Endothelial cell of umbilical vein (primary cell): ENCODE measurements around the gene ERGIC1. TPM values are rescaled to one million over a fixed set of nuclear protein-coding genes. Genes with fewer than 3 reads are reported as not detected.

Experiments used
- BruUV-seq: library from RNA; stranded (reverse); fragments of 400-500 nt; replicated peaks from 2 replicates; lab custom pipeline; 2021; lab: Mats Ljungman, UMichigan
- CTCF ChIA-PET: fragments of 300-600, 350-600 bp; sonication (Branson Sonifier 250); formaldehyde crosslinking; loops from one replicate; lab custom pipeline; 2021; ENCODE audit warnings: antibody characterized with exemption, inconsistent platforms; lab: Charles Lee
- POLR2A ChIA-PET: fragments of 300-600, 350-600 bp; sonication (Branson Sonifier 250); formaldehyde crosslinking; loops from one replicate; lab custom pipeline; 2021; ENCODE audit warnings: antibody characterized with exemption, inconsistent platforms; lab: Charles Lee
- DNase-seq: peaks from one replicate; pipeline ENCODE4 v3.0.0-alpha.2; 2011; ENCODE audit warnings: low read depth, low spot score
- FAIRE-seq: peaks from 2 replicates; lab custom pipeline; 2011; peaks lifted over from hg19 to GRCh38; lab: Jason Lieb, UNC
- H2AFZ ChIP-seq: 2 replicates; pipeline ENCODE4 v1.6.0; 2012; ENCODE audit warnings: low read depth, low read length, control low read depth, inconsistent platforms
- H3K27ac ChIP-seq: 2 replicates; pipeline ENCODE4 v1.5.1; 2011; ENCODE audit warnings: low read depth, mild to moderate bottlenecking, control low read depth, low read length, moderate library complexity; ENCODE audit not compliant: insufficient read depth
- H3K27me3 ChIP-seq, 2 experiments: 2 replicates each; pipeline versions ENCODE4 v1.6.0 to v1.6.1; 2011; ENCODE audit warnings: low read length in 2 of 2, mixed read lengths in 1 of 2; ENCODE audit not compliant: control insufficient read depth in 2 of 2, insufficient read depth in 2 of 2
- H3K36me3 ChIP-seq, 2 experiments: 2 replicates in 1 of 2; 3 replicates in 1 of 2; pipeline ENCODE4 v1.5.1; 2011; ENCODE audit warnings: low read length in 2 of 2, mild to moderate bottlenecking in 1 of 2, moderate library complexity in 1 of 2; ENCODE audit not compliant: control insufficient read depth in 2 of 2, insufficient read depth in 2 of 2; ENCODE audit errors: extremely low read depth in 1 of 2
- H3K4me1 ChIP-seq: 3 replicates; pipeline ENCODE4 v1.5.1; 2011; ENCODE audit warnings: mild to moderate bottlenecking, low read length; ENCODE audit not compliant: control insufficient read depth, insufficient read depth; ENCODE audit errors: extremely low read depth
- H3K4me2 ChIP-seq: 2 replicates; pipeline ENCODE4 v1.6.1; 2011; ENCODE audit warnings: low read length, control low read depth, mixed read lengths; ENCODE audit not compliant: insufficient read depth
- H3K4me3 ChIP-seq, 3 experiments: fragments of 200-600 bp in 1 of 3; sonication (generic), shearing (Covaris generic) in 1 of 3; replicated peaks in 1 of 3; 2 replicates each; pipeline ENCODE4 v1.5.1; 2011 to 2016; ENCODE audit warnings: control low read depth in 3 of 3, low read length in 3 of 3, mild to moderate bottlenecking in 2 of 3, inconsistent platforms in 1 of 3, low read depth in 1 of 3, moderate library complexity in 1 of 3; ENCODE audit not compliant: insufficient read depth in 1 of 3
- H3K79me2 ChIP-seq: 2 replicates; pipeline ENCODE4 v1.6.0; 2012; ENCODE audit warnings: low read length, inconsistent platforms; ENCODE audit not compliant: control insufficient read depth, insufficient read depth
- H3K9ac ChIP-seq: replicated peaks from 2 replicates; pipeline ENCODE3; 2011; ENCODE audit warnings: low read length, control low read depth; ENCODE audit not compliant: insufficient read depth; ENCODE audit errors: extremely low read depth
- H3K9me1 ChIP-seq: replicated peaks from 3 replicates; pipeline ENCODE4 v1.6.0; 2011; ENCODE audit warnings: mild to moderate bottlenecking, low read length; ENCODE audit not compliant: control insufficient read depth, insufficient read depth; ENCODE audit errors: extremely low read depth
- H3K9me3 ChIP-seq: replicated peaks from 2 replicates; pipeline ENCODE4 v1.5.1; 2012; ENCODE audit warnings: low read length, inconsistent platforms; ENCODE audit not compliant: control insufficient read depth, insufficient read depth
- H4K20me1 ChIP-seq: replicated peaks from 2 replicates; pipeline ENCODE3; 2011; ENCODE audit warnings: mild to moderate bottlenecking, low read length; ENCODE audit not compliant: control insufficient read depth, insufficient read depth; ENCODE audit errors: extremely low read depth
- CTCF ChIP-seq, 2 donors: IDR thresholded peaks; 1 replicate in 1 of 2; 2 replicates in 1 of 2; pipeline ENCODE4 v1.5.1; 2011; ENCODE audit warnings: low read length in 2 of 2, mild to moderate bottlenecking in 2 of 2, moderate library complexity in 2 of 2, control low read depth in 1 of 2, inconsistent platforms in 1 of 2, low read depth in 1 of 2; ENCODE audit not compliant: insufficient read depth in 1 of 2; ENCODE audit errors: extremely low read depth in 1 of 2
- EZH2 ChIP-seq: IDR thresholded peaks from 2 replicates; pipeline ENCODE4 v1.6.1; 2012; ENCODE audit warnings: borderline replicate concordance, low read depth, mild to moderate bottlenecking, moderate library complexity, low read length, inconsistent platforms; ENCODE audit not compliant: severe bottlenecking
- FOS ChIP-seq: IDR thresholded peaks from 2 replicates; pipeline ENCODE4 v1.6.1; 2011; ENCODE audit warnings: mild to moderate bottlenecking, low read length, moderate library complexity, borderline replicate concordance; ENCODE audit not compliant: insufficient read depth
- GATA2 ChIP-seq: IDR thresholded peaks from 2 replicates; pipeline ENCODE4 v1.7.0; 2011; ENCODE audit warnings: low read depth, mild to moderate bottlenecking, moderate library complexity, mixed read lengths, low read length; ENCODE audit not compliant: insufficient read length, insufficient read depth
- JUN ChIP-seq: IDR thresholded peaks from 2 replicates; pipeline ENCODE4 v1.6.1; 2011; ENCODE audit warnings: borderline replicate concordance, low read depth; ENCODE audit not compliant: insufficient read length, insufficient read depth
- MAX ChIP-seq: IDR thresholded peaks from 2 replicates; pipeline ENCODE4 v1.6.1; 2011; ENCODE audit not compliant: insufficient read depth, insufficient read length
- MYC ChIP-seq: IDR thresholded peaks from one replicate; pipeline ENCODE4 v1.6.1; 2011; ENCODE audit warnings: mild to moderate bottlenecking, low read depth, low read length
- POLR2A ChIP-seq: IDR thresholded peaks from 2 replicates; pipeline ENCODE4 v1.6.1; 2012; ENCODE audit warnings: low read depth, mild to moderate bottlenecking, control low read depth, low read length
- POLR2AphosphoS5 ChIP-seq: IDR thresholded peaks from 2 replicates; pipeline ENCODE4 v1.6.1; 2012; ENCODE audit warnings: low read depth, mild to moderate bottlenecking, control low read depth, low read length, moderate library complexity; ENCODE audit not compliant: insufficient read depth
- dilution Hi-C: fragments of 300-500 bp; cut with MboI; formaldehyde crosslinking; loops from one replicate; pipeline ENCODE4 v1.15.0; 2019; ENCODE audit warnings: low sequenced_read_pairs; ENCODE audit not compliant: extremely low pct_ligation_motif_present
- intact Hi-C: fragments of 100-400 bp; cut with micrococcal nuclease; formaldehyde crosslinking; loops from one replicate; pipeline ENCODE4 v1.10.0; 2022
- polyA plus RNA-seq, 4 experiments: library from polyadenylated mRNA; depleted of rRNA in 3 of 4; stranded (reverse) in 3 of 4; unstranded in 1 of 4; fragments of >200 nt; gene quantifications; 2 replicates each; pipeline versions ENCODE4 v1.2.1 to v1.2.3, GENCODE V29; 2011 to 2012; ENCODE audit warnings: missing spikeins in 1 of 4
- total RNA-seq: library from RNA; stranded (reverse); gene quantifications from 2 replicates; pipeline ENCODE4 v1.2.3, GENCODE V29; 2021

Gene ERGIC1
- total and polyA plus RNA-seq, 2 donors (not counting 3 experiments of a cell fraction or from before 2014, with no cell fraction given): 105 to 109 TPM

GRCh38 chr5:172887692-172888091 lies 53.6 kb downstream of the ERGIC1 start:
- H3K9ac ChIP-seq: peak overlapping the region; percentile 76
- no peaks in the 10 kb centered on the region for H4K20me1 ChIP-seq
- no peaks in the 10 kb centered on the region for H3K27me3 ChIP-seq
- peak overlapping the region; percentile 26 for H3K4me2 ChIP-seq
- no peak for FAIRE-seq
- ChIA-PET POLR2A (interaction anchor here (1.1 to 1.5 kb wide), 4 partner anchors 15 to 116 kb away, joined by 4 to 10 read pairs (median 6); partner anchors contain the start of gene DUSP1), CTCF (interaction anchor here (0.7 to 1.9 kb wide), 6 partner anchors 9 to 171 kb away, joined by 3 to 9 read pairs (median 4); no protein-coding TSS in a partner anchor)
- peak; percentile 90 for DNase-seq
- dilution Hi-C loops (no loop called here), intact Hi-C loops (loop anchor here (1.0 kb wide), 3 partner anchors 8 to 28 kb away; no protein-coding TSS in a partner anchor)
- H3K4me1 ChIP-seq: peaks cover 35% of the 10 kb centered on the region
- H3K79me2 ChIP-seq: peaks cover 11% of the 10 kb centered on the region
- peak overlapping the region; percentile 94 for H3K27ac ChIP-seq
- no peaks in the 10 kb centered on the region for H3K9me1 ChIP-seq
- peak; percentile 15 for TF ChIP-seq FOS
- peak; percentile 31 for TF ChIP-seq JUN
- TF ChIP-seq MAX: no peak
- TF ChIP-seq EZH2: no peak
- peak; percentile 79 for TF ChIP-seq MYC
- TF ChIP-seq GATA2: no peak
- TF ChIP-seq CTCF (IDR thresholded peaks at IDR 0.05; ENCODE audit: extremely low read depth in 1 of 2, insufficient read depth in 1 of 2, low read depth in 1 of 2, low read length in 2 of 2): no peak
- TF ChIP-seq POLR2AphosphoS5: peak; percentile 14
- no peak for TF ChIP-seq POLR2A
- H2AFZ ChIP-seq: no peak overlapping the region
- H3K36me3 ChIP-seq: no peaks in the 10 kb centered on the region
- H3K4me3 ChIP-seq: no peak overlapping the region
- BruUV-seq: no TSS peak
- H3K9me3 ChIP-seq: no peaks in the 10 kb centered on the region
